A204.1 (cell line): ENCODE data around the gene SPATS2.
"Not testable (repeated sequence)": the region's sequence is repeated elsewhere in the genome, so short reads cannot be mapped to it uniquely, and the experiment has no call there.

Experiments used
- FAIRE-seq: peaks from 2 replicates; lab custom pipeline; 2012; peaks lifted over from hg19 to GRCh38; lab: Jason Lieb, UNC

SPATS2 gene

DNA sequence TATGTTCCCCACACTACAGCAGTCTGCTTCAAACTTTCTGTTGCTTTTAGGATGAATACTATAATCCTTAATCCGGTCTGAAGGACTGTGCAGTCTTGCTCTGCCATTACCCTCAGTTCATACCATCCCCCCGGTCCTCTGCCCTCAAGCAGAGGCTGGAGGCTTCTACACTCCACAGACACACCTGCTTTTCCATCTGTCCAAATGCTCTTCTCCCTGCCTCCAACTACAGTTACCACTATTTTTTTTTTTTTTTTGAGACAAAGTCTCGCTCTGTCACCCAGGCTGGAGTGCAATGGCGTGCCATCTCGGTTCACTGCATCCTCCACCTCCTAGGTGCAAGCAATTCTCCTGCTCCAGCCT lies 152.3 kb downstream of the SPATS2 start:
- no peak for FAIRE-seq

DNA sequence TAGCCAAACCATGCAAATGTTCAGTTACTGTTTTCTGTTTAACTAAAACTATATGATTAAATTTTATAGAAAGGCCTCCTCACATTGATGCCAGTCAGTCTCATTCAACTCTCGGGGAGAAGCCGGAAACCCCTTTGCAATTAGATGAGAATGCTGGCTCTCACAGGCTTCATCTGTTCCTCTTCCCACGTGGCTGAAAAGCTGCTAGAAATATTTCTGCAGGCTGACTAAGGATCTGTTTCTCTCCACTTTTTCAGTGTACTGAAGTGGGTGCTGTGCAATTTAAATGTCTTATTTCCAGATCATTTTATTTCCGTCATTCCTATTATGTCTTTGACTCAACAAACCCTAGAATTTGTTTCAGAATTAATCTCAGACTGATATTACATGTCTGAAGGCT lies 154.1 kb downstream of the SPATS2 start:
- FAIRE-seq = no peak

DNA sequence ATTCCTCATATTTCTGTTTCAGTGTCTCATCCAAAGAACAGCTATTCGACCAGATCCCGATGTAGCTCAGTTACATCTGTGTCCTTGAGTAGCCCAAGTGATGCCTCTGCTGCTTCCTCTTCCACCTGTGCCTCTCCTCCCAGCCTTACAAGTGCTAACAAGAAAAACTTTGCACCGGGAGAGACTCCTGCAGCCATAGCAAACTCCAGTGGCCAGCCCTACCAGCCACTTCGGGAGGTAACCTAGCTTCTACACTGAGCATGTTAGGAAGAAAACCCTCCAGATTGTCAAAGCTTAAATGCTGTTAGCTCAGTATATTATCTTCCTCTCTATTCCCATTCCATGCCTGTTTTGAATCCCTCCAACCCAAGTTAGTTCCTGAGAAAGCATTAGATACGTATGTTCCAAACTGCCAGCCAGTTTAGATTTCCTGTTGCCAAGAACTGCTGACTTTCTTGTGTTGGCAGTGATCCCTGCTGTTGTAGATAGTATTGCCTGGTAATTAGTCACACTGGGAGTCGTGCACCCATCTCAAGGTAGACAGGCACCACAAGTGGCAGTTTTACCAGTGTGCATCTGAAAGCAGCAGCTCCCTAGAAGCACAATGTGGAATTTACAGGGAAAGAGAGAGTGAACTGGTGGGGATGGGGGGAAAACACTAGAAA lies 157.5 kb downstream of the SPATS2 start:
- no peak for FAIRE-seq

DNA sequence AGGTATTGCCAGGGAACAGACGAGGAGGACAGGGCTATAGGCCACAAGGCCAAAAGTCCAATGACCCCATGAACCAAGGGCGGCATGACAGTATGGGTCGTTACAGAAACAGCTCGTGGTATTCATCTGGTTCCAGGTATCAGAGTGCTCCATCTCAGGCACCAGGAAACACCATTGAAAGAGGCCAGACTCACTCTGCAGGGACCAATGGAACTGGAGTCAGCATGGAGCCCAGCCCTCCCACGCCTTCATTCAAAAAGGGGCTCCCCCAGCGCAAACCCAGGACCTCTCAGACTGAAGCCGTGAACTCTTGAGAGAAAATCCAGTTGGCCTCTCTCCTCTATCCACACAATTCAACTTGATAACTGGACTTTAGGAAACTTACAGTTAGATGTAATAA lies 158.7 kb downstream of the SPATS2 start:
- FAIRE-seq = no peak

DNA sequence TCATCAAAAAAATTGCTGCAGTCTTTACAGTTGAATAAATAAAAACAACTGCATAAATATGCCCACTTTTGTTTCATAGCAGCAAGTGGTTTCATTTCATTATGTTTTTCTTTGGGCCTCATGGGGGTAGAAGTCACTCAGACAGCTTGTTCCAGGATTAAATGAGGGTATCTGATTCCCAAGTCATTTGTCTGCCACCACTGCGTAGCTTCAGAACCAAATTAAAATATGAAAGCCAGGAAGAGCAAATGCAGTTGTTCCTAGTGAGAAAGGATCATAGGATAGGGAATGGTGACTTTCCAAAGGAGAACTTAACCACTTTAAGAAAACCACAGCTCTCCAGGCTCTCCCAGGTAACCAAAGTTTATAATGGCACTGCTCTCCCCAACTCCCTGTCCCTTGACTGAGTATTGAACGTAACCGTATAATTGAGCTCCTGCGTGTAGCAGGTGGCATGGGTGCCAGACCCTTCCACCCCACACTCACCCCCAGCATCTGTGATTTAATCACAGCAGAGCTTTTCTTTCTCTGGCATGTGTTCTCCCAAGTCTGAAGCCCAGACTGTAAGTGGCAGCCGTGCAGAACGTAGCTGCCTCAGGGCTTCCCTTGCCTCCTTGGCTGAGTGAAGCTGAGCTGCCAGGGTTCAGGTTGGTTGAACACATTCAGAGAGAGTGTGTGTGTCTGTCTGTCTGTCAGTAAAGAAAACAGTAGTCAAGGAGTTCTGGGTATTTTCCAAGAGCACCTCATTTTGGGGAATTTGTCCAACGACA lies 160.3 kb downstream of the SPATS2 start:
- no peak for FAIRE-seq

DNA sequence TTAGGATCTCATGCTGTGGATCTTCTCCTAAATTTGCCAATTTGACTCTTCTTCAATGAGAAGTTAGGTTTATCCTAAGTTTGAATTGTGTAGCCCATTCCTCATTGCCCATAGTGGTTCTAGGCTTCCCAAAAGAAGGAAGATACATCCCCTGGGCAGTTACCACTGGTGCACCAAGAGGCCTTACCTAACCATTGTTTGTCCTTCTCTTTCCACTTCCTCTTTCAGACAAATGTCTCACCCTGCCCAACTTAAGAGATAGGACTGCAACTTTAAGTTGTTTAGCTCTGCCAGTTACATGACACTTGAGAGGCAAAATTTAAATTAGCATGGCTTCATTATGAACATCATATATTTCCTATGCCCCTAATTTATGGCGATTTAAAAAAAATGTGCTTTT lies 162.2 kb downstream of the SPATS2 start:
- no peak for FAIRE-seq

- FAIRE-seq = no peak
Measured at GRCh38 chr12:49531745-49532144, 164.5 kb downstream of the SPATS2 start.

GRCh38 chr12:49533331-49533730 lies 166.1 kb downstream of the SPATS2 start:
- no peak for FAIRE-seq

GRCh38 chr12:49534122-49534521 lies 166.9 kb downstream of the SPATS2 start:
- not testable (repeated sequence) for FAIRE-seq

DNA sequence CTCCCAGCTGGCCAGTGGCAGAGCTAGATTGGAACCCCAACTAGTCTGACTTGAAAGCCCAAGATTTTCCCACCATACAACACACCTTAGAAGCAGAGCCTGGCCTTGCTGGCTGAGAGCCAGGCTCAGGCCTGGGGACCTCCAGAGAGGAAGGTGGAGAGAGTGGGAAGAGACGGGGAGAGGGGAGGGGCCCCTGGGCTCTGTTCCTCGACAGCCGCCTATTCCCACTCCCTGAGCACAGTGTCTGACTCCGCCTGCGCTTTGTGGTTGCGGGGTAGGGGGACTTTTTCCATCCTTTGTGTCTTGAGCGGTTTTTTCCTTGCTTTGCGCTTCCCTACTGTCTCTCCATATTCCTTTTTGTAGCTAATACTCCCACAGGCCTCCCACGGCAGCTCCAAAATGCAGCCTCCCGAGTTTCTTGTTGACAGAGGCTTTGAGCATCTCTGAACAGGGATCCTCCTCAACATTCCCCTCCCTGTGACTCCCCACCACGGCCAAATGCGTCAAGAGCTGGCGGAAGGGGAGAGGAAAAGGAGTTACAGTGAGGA lies 167.5 kb downstream of the SPATS2 start:
- no peak for FAIRE-seq

DNA sequence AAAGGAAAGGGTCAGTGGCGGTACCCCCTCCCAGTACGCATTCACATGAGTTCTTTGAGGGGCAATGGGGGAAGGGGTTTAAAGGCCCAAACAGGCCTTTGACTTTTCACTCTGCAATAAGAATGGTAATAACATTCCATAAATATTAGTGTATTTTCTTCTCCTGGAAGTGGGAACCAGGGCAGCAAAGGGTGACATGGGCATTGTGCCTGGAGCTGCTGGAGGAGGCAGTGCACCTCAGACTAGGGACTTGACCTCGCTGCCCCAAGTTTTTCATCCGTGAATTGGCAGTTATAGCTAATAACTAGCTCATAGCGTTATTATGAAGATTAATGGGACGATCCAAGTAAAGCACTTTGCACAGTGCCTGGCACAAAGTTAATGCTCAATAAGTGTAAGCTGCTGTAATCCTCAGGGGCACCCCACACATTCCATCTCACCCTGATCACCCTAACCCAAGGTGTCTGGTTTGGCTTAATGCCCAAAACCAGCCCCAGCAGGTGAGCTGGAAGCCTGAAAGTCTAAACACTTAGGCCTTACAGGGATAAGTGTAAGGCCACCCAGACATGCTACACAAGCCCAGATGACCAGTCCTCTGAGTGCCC lies 168.8 kb downstream of the SPATS2 start:
- no peak for FAIRE-seq

GRCh38 chr12:49536526-49537071 lies 169.3 kb downstream of the SPATS2 start:
- no peak for FAIRE-seq

GRCh38 chr12:49537231-49537751 lies 170.0 kb downstream of the SPATS2 start:
- FAIRE-seq = no peak

DNA sequence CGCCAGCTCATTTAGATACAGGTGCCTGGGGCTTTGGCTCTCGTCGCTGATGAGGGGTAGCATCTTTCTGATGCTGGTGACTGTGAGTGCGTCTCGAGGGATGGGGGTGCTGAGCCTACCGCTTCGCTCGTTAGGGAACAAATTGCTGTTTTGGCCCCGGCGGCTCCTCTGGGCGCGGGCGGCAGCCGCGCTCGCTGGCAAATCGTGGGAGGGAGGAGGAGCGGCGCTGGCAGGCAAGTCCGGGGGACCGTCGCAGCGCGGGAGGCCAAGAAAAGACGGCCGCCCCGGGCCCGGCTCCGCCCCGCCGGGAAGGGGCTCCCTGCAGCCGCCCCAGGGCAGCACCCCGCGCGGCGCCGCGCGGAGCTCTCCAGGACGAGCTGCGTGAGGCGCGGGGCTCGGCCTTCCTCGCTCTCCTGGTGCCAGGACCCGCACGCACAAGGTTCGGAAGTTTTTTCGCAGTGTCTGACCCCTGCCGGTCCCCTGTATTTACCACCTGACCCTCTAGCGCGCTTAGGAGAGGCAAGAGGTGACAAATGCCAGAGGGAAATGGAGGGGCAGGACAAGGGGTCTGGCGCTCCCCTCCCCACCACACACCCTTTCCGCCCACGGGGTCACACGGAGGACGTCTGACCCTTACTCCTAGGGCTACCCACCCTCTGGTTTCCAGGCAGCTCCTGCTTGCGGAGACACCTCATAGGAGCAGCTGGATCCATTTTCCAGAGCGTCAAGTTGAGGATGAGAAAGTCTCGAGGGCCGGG lies 170.7 kb downstream of the SPATS2 start:
- FAIRE-seq = no peak

DNA sequence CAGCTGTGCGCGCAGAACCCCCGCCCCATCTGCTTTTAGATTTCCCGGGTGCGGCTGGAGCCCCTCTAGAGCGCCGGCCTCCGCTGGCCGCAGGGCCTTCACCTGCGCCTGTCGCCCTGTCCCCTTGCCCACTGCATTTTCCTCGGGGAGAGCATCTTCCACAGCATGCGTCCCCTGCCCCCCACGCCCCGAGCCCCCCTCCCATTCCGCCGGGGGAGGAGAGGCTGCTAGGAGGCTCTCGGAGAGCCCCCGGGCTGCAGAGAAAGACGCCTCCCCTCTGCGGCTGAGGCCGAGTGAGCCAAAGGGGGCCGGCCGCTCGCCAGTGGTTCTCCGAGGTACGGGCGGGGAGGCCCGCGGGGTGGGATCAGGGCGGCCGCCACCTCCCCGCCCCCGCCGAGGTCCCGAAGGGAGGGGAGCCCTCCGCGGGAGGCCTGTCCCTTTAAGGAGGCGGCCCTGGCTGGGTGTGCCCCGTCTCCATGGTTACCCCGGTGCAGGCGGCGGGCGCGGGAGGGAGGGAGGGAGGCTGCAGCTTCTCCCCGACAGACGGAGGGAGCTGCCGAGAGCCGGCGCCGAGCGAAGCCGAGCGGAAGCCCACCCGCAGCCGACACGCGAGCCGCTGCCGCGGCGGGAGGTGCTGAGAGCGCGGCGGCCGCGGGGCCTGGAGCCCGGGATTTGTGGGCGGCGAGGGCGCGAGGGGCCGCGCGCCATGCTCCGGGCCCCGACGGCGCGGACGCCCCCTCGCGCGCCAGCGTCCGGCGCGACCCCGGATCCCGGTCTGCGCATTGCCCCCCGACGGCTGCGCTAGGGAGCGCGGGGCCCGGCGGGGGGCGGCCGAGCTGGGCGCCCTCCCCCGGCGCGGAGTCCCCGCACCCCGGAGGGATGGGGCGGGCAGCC lies 171.5 kb downstream of the SPATS2 start, which contains the start of gene KCNH3:
Gene KCNH3 (plus strand): TSS at position 521 of the 894 bp plus-strand sequence. CDS start 387 bp downstream, outside the sequence.
- no peak for FAIRE-seq

GRCh38 chr12:49539406-49540228 lies 172.4 kb downstream of the SPATS2 start:
- FAIRE-seq = no peak

- FAIRE-seq = no peak
Measured at GRCh38 chr12:49540229-49541139, 173.2 kb downstream of the SPATS2 start.

GRCh38 chr12:49541140-49541861 lies 174.0 kb downstream of the SPATS2 start:
- no peak for FAIRE-seq
